Right lobe of liver (tissue), 4 donors: ENCODE measurements around the gene GLOD5.

Experiments used
- POLR2A ChIP-seq: fragments of 450-650 bp; IDR thresholded peaks from one replicate; pipeline ENCODE4 v1.6.1; 2017; ENCODE audit warnings: antibody characterized with exemption, mild to moderate bottlenecking
- TF ChIP-seq, protein P1 (sequence below), 4 donors: fragments of 200-600 bp in 3 of 4; fragments of 450-650 bp in 1 of 4; IDR thresholded peaks; one replicate each; pipeline versions ENCODE4 v1.5.1 to v1.8.0; 2016 to 2022; ENCODE audit warnings: antibody characterized with exemption in 4 of 4, mild to moderate bottlenecking in 2 of 4
- donor health status: DM: no; HTN: no; CAD: no.
- donor health status: DM: no; HTN: no; CAD: no.
- donor health status: DM: no; HTN: yes; CAD: no.

DNA sequence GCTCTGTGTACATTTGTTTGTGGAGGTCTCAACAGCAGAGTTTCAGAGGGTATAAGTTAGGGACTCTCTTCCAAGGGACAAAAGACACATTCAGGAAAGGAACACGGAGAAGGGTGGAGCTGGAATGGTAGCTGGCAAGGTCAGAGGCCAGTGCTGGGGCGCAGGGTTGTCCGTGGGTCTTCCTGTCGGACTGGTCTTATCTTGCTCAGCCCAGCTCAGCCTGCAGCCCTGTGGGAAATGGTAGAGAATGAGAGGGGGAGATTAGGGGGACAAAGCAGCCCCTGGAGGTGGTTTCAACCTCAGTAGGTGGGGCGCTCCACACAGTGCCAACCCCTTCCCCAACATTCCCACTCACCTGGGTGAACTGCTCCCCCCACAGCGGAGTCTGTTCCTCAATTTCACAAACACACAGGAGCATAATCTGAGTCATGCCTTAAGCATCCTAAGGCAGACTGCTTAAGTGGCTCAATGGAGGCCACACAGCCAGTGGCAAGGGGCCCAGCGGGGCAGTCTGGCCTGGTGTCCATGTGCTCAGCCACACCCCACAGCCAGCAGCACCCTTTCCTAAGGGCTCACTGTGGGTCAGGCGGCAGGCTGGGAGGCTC, 33.5 kb downstream of the GLOD5 start:
- TF ChIP-seq, protein P1, sequence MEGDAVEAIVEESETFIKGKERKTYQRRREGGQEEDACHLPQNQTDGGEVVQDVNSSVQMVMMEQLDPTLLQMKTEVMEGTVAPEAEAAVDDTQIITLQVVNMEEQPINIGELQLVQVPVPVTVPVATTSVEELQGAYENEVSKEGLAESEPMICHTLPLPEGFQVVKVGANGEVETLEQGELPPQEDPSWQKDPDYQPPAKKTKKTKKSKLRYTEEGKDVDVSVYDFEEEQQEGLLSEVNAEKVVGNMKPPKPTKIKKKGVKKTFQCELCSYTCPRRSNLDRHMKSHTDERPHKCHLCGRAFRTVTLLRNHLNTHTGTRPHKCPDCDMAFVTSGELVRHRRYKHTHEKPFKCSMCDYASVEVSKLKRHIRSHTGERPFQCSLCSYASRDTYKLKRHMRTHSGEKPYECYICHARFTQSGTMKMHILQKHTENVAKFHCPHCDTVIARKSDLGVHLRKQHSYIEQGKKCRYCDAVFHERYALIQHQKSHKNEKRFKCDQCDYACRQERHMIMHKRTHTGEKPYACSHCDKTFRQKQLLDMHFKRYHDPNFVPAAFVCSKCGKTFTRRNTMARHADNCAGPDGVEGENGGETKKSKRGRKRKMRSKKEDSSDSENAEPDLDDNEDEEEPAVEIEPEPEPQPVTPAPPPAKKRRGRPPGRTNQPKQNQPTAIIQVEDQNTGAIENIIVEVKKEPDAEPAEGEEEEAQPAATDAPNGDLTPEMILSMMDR (IDR thresholded peaks at IDR 0.05): no peak
- no peak for TF ChIP-seq POLR2A
